IPS-18c (cell line): ENCODE results near the gene ARL9.

Experiments used
- H3K4me3 ChIP-seq: 2 replicates; pipeline ENCODE4 v1.7.0; 2013; ENCODE audit warnings: low read depth, mild to moderate bottlenecking, low read length, moderate library complexity; ENCODE audit not compliant: insufficient read depth
- H3K9me3 ChIP-seq: one replicate; pipeline ENCODE4 v1.6.1; 2013; ENCODE audit warnings: mild to moderate bottlenecking, low read length, moderate library complexity; ENCODE audit not compliant: control insufficient read depth, insufficient read depth

Gene ARL9

GRCh38 chr4:56512166-56512565 lies 6.6 kb downstream of the ARL9 start:
- H3K9me3 ChIP-seq = no peaks in the 10 kb centered on the region
- no peak overlapping the region for H3K4me3 ChIP-seq

- Histone ChIP-seq H3K4me3 (no peak overlapping the region), H3K9me3 (no peaks in the 10 kb centered on the region)
Measured at GRCh38 chr4:56513517-56513916, 7.9 kb downstream of the ARL9 start.

GRCh38 chr4:56530269-56531148 lies 24.9 kb downstream of the ARL9 start:
- peak overlapping the region; percentile 76 for H3K4me3 ChIP-seq
- peaks cover 3% of the 10 kb centered on the region for H3K9me3 ChIP-seq

- Histone ChIP-seq H3K4me3 (peak overlapping the region; percentile 76; the same call in 1 of the 2 replicates), H3K9me3 (peaks cover 3% of the 10 kb centered on the region)
Measured at GRCh38 chr4:56531149-56531770, 25.7 kb downstream of the ARL9 start.

GRCh38 chr4:56531823-56532222 lies 26.2 kb downstream of the ARL9 start:
- Histone ChIP-seq H3K4me3 (no peak overlapping the region), H3K9me3 (peaks cover 3% of the 10 kb centered on the region)

- Histone ChIP-seq H3K4me3 (no peak overlapping the region), H3K9me3 (peaks cover 3% of the 10 kb centered on the region)
Measured at GRCh38 chr4:56532239-56532638, 26.6 kb downstream of the ARL9 start.

- Histone ChIP-seq H3K9me3 (peaks cover 3% of the 10 kb centered on the region), H3K4me3 (no peak overlapping the region)
Measured at GRCh38 chr4:56535915-56536314, 30.3 kb downstream of the ARL9 start.

GRCh38 chr4:56537147-56537546 lies 31.6 kb downstream of the ARL9 start:
- Histone ChIP-seq H3K4me3 (no peak overlapping the region), H3K9me3 (peaks cover 3% of the 10 kb centered on the region)

- Histone ChIP-seq H3K9me3 (no peaks in the 10 kb centered on the region), H3K4me3 (no peak overlapping the region)
Measured at GRCh38 chr4:56540826-56541225, 35.2 kb downstream of the ARL9 start.

- H3K4me3 ChIP-seq = peak overlapping the region; percentile 22
Measured at GRCh38 chr4:56544573-56545131, 39.1 kb downstream of the ARL9 start.

GRCh38 chr4:56550642-56551041 lies 45.1 kb downstream of the ARL9 start:
- no peak overlapping the region for H3K4me3 ChIP-seq
- H3K9me3 ChIP-seq = peaks cover 2% of the 10 kb centered on the region

More at GRCh38 chr4:56544573-56545131, 39.1 kb downstream of the ARL9 start:
- H3K9me3 ChIP-seq = no peaks in the 10 kb centered on the region

GRCh38 chr4:56551516-56551915 lies 45.9 kb downstream of the ARL9 start:
- H3K4me3 ChIP-seq = no peak overlapping the region

GRCh38 chr4:56552273-56552672 lies 46.7 kb downstream of the ARL9 start:
- Histone ChIP-seq H3K4me3 (no peak overlapping the region), H3K9me3 (peaks cover 2% of the 10 kb centered on the region)

More at GRCh38 chr4:56551516-56551915, 45.9 kb downstream of the ARL9 start:
- peaks cover 2% of the 10 kb centered on the region for H3K9me3 ChIP-seq

GRCh38 chr4:56570041-56570440 lies 64.5 kb downstream of the ARL9 start:
- no peak overlapping the region for H3K4me3 ChIP-seq
- no peaks in the 10 kb centered on the region for H3K9me3 ChIP-seq
